Caco-2 (cell line): ENCODE results near the gene XRN2. TPM values are rescaled to one million over a fixed set of nuclear protein-coding genes. Genes with fewer than 3 reads are reported as not detected.

ENCODE experiments used
- BruUV-seq: library from RNA; stranded (reverse); fragments of 400-500 nt; replicated peaks from 2 replicates; lab custom pipeline; 2021; lab: Mats Ljungman, UMichigan
- CTCF ChIA-PET: fragments of 300-600 bp; sonication (Branson Sonifier 250); formaldehyde crosslinking; loops from one replicate; lab custom pipeline; 2022; ENCODE audit warnings: antibody characterized with exemption; lab: Charles Lee
- POLR2A ChIA-PET: fragments of 300-600 bp; sonication (Branson Sonifier 250); formaldehyde crosslinking; loops from one replicate; lab custom pipeline; 2022; ENCODE audit warnings: antibody characterized with exemption; lab: Charles Lee
- DNase-seq, 2 experiments: peaks; one replicate each; pipeline versions ENCODE4 v3.0.0 to v3.0.0-alpha.2; 2020 to 2022
- H3K27me3 ChIP-seq: replicated peaks from 2 replicates; pipeline ENCODE4 v1.6.0; 2011; ENCODE audit warnings: low read length; ENCODE audit not compliant: control insufficient read depth, insufficient read depth
- H3K36me3 ChIP-seq: 2 replicates; pipeline ENCODE4 v1.5.1; 2011; ENCODE audit warnings: low read length; ENCODE audit not compliant: control insufficient read depth, insufficient read depth
- H3K4me1 ChIP-seq: fragments of 250-450 bp; sonication (Bioruptor Pico); 2 replicates; pipeline ENCODE4 v1.5.1; 2020; ENCODE audit warnings: mild to moderate bottlenecking
- H3K4me3 ChIP-seq: 2 replicates; pipeline ENCODE4 v1.5.1; 2011; ENCODE audit warnings: low read depth, mild to moderate bottlenecking, control low read depth, low read length
- H3K9me3 ChIP-seq: fragments of 250-450 bp; sonication (Bioruptor Pico); 2 replicates; pipeline ENCODE4 v1.5.1; 2020; ENCODE audit warnings: mild to moderate bottlenecking, moderate library complexity
- H3K27ac Mint-ChIP-seq: one replicate; pipeline ENCODE4 v1.8.0; 2022; ENCODE audit warnings: mixed read lengths; ENCODE audit not compliant: unreplicated experiment
- H3K27me3 Mint-ChIP-seq: one replicate; pipeline ENCODE4 v1.8.0; 2022; ENCODE audit warnings: mixed read lengths; ENCODE audit not compliant: insufficient read depth, unreplicated experiment
- H3K36me3 Mint-ChIP-seq: one replicate; pipeline ENCODE4 v1.8.0; 2022; ENCODE audit warnings: mild to moderate bottlenecking, mixed read lengths; ENCODE audit not compliant: insufficient read depth, unreplicated experiment
- H3K4me1 Mint-ChIP-seq: one replicate; pipeline ENCODE4 v1.8.0; 2022; ENCODE audit warnings: low read depth, mixed read lengths; ENCODE audit not compliant: unreplicated experiment
- H3K4me3 Mint-ChIP-seq: one replicate; pipeline ENCODE4 v1.8.0; 2022; ENCODE audit warnings: mild to moderate bottlenecking, moderate library complexity, mixed read lengths; ENCODE audit not compliant: unreplicated experiment
- H3K9me3 Mint-ChIP-seq: one replicate; pipeline ENCODE4 v1.8.0; 2022; ENCODE audit warnings: mixed read lengths; ENCODE audit not compliant: unreplicated experiment
- intact Hi-C: fragments of 100-400 bp; cut with micrococcal nuclease; formaldehyde crosslinking; loops from one replicate; pipeline ENCODE4 v1.10.0; 2022; ENCODE audit not compliant: unreplicated experiment
- total RNA-seq: library from RNA; stranded (reverse); gene quantifications from 2 replicates; pipeline ENCODE4 v1.2.3, GENCODE V29; 2022
- TF ChIP-seq, protein P1 (sequence below), 2 experiments: fragments of 200-600 bp in 1 of 2; IDR thresholded peaks; 1 replicate in 1 of 2; 2 replicates in 1 of 2; pipeline versions ENCODE4 v1.5.1 to v1.8.0; 2011 to 2022; ENCODE audit warnings: antibody characterized with exemption in 1 of 2, control low read depth in 1 of 2, inconsistent platforms in 1 of 2, low read depth in 1 of 2, low read length in 1 of 2, mild to moderate bottlenecking in 1 of 2, moderate library complexity in 1 of 2; ENCODE audit not compliant: insufficient read depth in 1 of 2, severe bottlenecking in 1 of 2, unreplicated experiment in 1 of 2

The XRN2 gene
- total RNA-seq, 1 experiment from 2014 or later, result 86.3 TPM

DNA sequence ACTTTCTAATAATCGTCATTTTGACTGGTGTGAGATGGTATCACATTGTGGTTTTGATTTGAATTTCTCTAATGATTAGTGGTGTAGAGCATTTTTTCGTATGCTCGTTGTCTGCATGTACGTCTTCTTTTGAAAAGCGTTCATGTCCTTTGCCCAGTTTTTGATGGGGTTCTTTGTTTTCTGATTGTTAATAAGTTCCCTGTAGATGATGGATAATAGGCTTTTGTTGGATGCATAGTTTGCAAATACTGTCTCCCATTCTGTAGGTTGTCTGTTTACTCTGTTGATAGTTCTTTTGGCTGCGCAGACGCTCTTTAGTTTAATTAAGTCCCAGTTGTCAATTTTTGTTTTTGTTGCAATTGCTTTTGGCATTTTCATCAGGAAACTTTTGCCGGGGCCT lies 32.3 kb upstream of the XRN2 start:
- Mint-ChIP-seq H3K27ac (no peak overlapping the region), H3K36me3 (no peaks in the 10 kb centered on the region), H3K4me1 (no peaks in the 10 kb centered on the region), H3K4me3 (no peak overlapping the region), H3K9me3 (no peaks in the 10 kb centered on the region), H3K27me3 (peaks cover 4% of the 10 kb centered on the region)
- Histone ChIP-seq H3K4me3 (no peak overlapping the region), H3K4me1 (no peaks in the 10 kb centered on the region), H3K36me3 (no peaks in the 10 kb centered on the region), H3K27me3 (no peaks in the 10 kb centered on the region), H3K9me3 (0 out of 2 replicates have a peak, but pooled peaks cover 3% of the 10 kb centered on the region)
- intact Hi-C loops, result no loop called here
- TF ChIP-seq, protein P1, sequence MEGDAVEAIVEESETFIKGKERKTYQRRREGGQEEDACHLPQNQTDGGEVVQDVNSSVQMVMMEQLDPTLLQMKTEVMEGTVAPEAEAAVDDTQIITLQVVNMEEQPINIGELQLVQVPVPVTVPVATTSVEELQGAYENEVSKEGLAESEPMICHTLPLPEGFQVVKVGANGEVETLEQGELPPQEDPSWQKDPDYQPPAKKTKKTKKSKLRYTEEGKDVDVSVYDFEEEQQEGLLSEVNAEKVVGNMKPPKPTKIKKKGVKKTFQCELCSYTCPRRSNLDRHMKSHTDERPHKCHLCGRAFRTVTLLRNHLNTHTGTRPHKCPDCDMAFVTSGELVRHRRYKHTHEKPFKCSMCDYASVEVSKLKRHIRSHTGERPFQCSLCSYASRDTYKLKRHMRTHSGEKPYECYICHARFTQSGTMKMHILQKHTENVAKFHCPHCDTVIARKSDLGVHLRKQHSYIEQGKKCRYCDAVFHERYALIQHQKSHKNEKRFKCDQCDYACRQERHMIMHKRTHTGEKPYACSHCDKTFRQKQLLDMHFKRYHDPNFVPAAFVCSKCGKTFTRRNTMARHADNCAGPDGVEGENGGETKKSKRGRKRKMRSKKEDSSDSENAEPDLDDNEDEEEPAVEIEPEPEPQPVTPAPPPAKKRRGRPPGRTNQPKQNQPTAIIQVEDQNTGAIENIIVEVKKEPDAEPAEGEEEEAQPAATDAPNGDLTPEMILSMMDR (IDR thresholded peaks at IDR 0.05; ENCODE audit: insufficient read depth in 1 of 2, low read depth in 1 of 2, low read length in 1 of 2, severe bottlenecking in 1 of 2, unreplicated experiment in 1 of 2), result no peak
- no TSS peak for BruUV-seq
- CTCF ChIA-PET, result no interaction called here
- no peak for DNase-seq
- POLR2A ChIA-PET, result no interaction called here

DNA sequence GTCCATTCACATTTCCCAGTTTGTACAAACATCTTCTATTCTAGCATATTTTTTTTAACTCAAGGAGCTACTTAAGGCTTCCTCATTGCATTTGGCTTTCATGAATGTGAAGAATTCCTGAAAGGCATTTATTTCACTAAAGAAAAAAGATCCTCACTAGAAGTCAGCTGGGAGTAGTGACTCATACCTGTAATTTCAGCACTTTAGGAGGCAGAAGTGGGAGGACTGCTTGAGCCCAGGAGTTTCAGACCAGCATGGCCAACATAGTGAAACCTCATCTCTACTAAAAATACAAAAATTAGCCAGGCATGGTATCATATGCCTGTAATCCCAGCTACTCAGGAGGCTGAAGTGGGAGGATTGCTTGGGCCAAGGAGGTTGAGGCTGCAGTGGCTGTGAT lies 30.9 kb upstream of the XRN2 start:
- no peaks in the 10 kb centered on the region for H3K27me3 ChIP-seq
- no peak for DNase-seq
- no peak overlapping the region for H3K4me3 ChIP-seq
- no peaks in the 10 kb centered on the region for H3K36me3 ChIP-seq
- TF ChIP-seq, protein P1 (IDR thresholded peaks at IDR 0.05; ENCODE audit: insufficient read depth in 1 of 2, low read depth in 1 of 2, low read length in 1 of 2, severe bottlenecking in 1 of 2, unreplicated experiment in 1 of 2), result no peak
- no peaks in the 10 kb centered on the region for H3K4me1 ChIP-seq
- intact Hi-C loops, result no loop called here
- POLR2A ChIA-PET, result no interaction called here
- Mint-ChIP-seq H3K27me3 (peaks cover 4% of the 10 kb centered on the region), H3K27ac (no peak overlapping the region), H3K36me3 (no peaks in the 10 kb centered on the region), H3K9me3 (no peaks in the 10 kb centered on the region), H3K4me3 (no peak overlapping the region), H3K4me1 (no peaks in the 10 kb centered on the region)
- no TSS peak for BruUV-seq
- CTCF ChIA-PET, result no interaction called here
- no peaks in the 10 kb centered on the region for H3K9me3 ChIP-seq

DNA sequence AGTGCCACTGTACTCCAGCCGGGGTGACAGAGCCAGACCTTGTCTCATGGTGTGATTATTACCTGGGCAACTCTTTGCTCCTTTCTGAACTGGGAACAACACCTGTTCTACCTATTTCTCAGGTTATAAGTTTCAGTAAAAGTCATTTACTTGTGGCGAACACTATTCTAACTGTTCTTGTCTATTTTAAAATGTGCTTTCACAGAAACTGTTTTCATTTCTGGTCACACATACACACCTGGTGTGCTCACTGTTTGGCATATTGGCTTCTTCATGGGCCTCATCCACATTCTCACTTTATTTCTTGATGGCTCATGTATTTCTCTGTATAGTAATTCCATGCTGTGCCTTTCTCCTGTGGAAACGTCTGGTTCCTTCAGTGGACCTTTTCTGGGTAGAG lies 30.5 kb upstream of the XRN2 start:
- ChIA-PET POLR2A (no interaction called here), CTCF (no interaction called here)
- TF ChIP-seq, protein P1 (IDR thresholded peaks at IDR 0.05; ENCODE audit: insufficient read depth in 1 of 2, low read depth in 1 of 2, low read length in 1 of 2, severe bottlenecking in 1 of 2, unreplicated experiment in 1 of 2), result no peak
- Histone ChIP-seq H3K27me3 (no peaks in the 10 kb centered on the region), H3K9me3 (no peaks in the 10 kb centered on the region), H3K36me3 (no peaks in the 10 kb centered on the region), H3K4me1 (no peaks in the 10 kb centered on the region), H3K4me3 (no peak overlapping the region)
- Mint-ChIP-seq H3K4me1 (no peaks in the 10 kb centered on the region), H3K27me3 (peaks cover 4% of the 10 kb centered on the region), H3K36me3 (no peaks in the 10 kb centered on the region), H3K4me3 (no peak overlapping the region), H3K9me3 (no peaks in the 10 kb centered on the region), H3K27ac (no peak overlapping the region)
- no peak for DNase-seq
- BruUV-seq, result no TSS peak
- intact Hi-C loops, result no loop called here
